GM11168 (cell line): Measurements from ENCODE around the gene JARID2.

Experiments used
- in situ Hi-C: fragments of 300-500 bp; cut with MboI; formaldehyde crosslinking; loops from one replicate; pipeline ENCODE4 v1.12.0; 2022; ENCODE audit warnings: low sequenced_read_pairs; ENCODE audit not compliant: unreplicated experiment

Gene JARID2

DNA sequence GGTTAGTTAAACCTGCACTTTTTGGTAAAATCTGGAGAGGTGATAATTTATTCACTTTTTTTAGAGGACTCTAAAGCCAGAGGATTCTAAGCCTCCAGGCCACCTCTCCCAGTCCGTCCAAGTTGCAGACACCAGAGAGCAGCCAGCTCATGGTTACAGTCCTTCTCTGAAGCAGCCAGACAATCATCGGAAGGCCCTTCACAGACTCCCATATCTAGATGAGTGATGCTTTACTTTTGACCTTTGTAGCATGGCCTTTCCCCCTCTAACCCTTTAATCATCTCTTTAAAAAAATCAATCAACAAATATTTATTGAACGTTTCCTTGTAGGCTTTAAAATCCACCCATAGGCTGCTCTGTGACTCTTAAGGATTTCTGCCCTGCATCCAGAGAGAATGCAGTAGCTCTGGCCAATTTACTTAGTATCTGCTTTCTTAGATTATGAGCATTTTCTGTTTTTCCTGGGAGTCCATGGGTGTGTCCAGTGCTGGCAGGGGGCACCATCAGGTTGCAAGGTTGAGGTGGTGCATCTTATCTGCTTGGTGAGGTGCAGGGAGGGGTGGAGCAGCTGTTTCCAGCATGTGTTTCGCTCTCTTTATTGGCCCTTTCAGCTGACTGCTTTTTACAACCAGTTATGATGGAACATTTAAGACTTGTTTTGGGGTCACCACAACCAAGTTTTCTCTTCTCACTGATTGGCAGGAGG is 58.6 kb downstream of the JARID2 start:
- in situ Hi-C loops: no loop called here

GRCh38 chr6:15305496-15305895 is 59.6 kb downstream of the JARID2 start:
- in situ Hi-C loops: no loop called here

DNA sequence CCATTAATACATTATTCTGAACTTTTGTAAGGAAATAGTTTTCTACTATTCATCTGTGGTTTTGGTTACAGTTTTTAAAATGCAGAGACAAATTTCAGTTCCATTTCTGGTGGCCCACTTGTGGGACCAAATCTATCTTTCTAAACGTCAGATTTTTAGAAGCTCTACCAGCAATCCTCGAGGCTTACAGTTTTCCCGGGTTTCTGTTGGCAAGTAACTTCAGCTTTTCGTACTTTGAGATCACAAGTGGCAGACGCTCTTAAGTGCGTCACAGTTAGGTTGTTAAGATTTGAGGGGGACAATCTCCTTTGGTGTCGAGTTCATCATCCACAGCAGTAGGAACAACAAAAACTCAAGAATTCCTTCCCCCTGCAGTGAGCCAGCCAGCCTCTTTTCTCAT is 60.0 kb downstream of the JARID2 start:
- in situ Hi-C loops: no loop called here

GRCh38 chr6:15308435-15309213 is 62.8 kb downstream of the JARID2 start:
- in situ Hi-C loops: no loop called here

GRCh38 chr6:15309611-15310283 is 63.9 kb downstream of the JARID2 start:
- in situ Hi-C loops: no loop called here

DNA sequence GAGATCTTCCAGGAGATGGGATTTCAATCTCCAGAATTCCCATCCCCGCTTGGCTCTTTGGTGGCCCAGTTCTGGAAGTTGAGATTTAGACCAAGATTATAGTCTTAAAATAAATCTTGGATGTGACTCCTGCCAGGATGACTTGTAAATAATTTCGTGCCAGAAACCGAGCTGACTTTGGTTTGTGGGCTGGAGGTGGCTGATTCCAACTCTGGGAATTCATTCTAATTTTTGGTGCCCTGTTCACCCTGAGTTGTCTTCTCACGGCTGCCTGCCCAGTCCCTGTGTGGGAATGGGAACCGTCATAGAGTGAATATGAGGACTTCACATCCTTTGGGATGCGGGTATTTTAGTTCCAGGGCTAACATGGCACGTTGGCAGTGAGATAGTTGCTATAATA is 64.8 kb downstream of the JARID2 start:
- in situ Hi-C loops: no loop called here

GRCh38 chr6:15312500-15312899 is 66.6 kb downstream of the JARID2 start:
- in situ Hi-C loops: no loop called here

DNA sequence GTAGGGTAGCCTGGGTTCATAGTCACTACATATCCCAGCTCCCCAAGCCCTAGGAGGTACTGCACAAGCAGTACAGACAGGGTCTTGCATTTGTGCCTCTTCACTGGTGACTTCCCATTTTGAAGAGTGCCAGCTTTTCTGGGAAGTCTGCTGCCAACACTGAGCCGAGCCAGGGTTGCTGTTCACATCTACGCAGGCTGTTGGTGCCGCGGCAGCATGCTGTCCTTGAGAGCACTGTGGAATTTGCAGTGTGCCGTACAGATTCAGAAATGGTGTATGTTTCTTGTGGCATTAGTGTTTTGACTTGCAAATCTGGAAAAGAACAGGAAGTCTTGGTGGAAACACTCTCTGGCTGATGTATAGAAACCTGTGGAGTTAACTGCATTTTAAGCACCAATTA is 67.5 kb downstream of the JARID2 start:
- in situ Hi-C loops: no loop called here

DNA sequence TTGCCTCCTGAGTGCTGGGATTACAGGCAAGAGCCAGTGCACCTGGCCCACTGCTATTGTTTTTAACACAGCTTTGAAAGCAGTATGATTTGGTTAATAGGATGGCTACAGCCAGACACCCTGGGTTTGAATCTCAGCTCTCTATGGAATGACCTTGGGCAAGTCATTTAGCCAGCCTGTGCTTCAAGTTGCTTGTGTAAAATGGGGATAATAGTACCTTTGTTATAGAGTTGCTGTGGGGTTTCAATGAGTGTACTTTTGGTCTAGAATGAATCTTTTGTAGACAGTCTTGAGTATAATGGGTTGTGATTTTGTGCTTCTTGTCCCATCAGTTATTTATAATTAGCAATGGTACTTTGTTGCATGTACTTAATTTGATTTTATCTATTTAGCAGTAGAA is 70.9 kb downstream of the JARID2 start:
- in situ Hi-C loops: no loop called here

DNA sequence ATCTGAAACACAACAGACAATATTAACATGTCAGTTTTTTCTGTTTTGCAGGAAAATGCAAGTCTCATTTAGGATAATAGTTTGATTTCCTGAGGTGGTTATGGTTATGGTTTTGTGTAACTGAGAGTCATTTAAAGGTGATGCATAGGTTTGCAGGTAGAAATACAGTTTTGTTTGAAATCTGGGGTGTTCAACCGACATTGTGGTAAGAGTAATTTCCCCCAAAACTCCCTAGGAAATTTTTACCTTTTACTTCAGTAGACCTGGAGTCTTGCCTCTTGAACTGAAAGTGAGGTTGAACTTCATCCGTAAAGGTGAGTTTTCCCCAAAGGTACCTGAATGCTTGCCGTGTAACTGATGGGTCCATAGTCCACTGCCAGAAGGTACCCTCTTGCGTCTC is 71.4 kb downstream of the JARID2 start:
- in situ Hi-C loops: no loop called here

GRCh38 chr6:15317934-15318902 is 72.3 kb downstream of the JARID2 start:
- in situ Hi-C loops: no loop called here

DNA sequence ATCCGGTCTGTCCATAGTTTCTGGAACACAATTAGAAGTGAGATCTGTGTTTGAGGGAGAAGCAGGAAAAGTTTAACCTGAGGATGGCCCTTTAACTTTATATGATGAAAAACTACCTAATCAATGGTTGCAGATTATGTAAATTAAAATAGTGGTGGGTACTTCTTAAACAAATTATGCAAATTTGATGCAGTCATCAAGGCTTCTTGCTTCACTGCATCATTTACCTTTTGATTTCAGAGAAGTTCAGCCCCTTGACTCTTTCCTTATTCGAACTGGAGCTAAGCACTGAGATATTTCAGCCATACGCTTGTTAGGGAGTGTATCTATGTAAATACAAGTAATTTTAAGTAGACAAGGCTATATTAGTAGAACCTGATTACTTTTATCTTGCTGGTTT is 73.8 kb downstream of the JARID2 start:
- in situ Hi-C loops: loop anchor here (10.0 kb wide), 1 partner anchor 135 kb away; no protein-coding TSS in a partner anchor

DNA sequence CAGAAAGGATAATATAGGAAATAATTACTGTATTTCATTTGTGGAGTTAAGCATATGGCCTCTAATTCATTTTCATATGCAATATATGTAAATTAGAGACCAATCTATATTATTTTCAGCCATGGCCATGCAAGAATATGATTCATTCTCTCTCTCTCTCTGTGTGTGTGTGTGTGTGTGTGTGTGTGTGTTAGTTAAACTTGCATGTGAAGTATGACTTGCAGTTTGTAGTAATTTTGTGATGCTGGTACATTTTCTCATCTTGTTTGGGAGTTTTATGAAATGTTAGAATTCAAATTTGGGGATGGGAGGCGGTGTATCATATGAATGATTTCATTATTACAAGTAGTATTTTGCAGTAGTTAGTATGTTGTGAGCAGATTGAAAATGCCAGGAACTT is 74.8 kb downstream of the JARID2 start:
- in situ Hi-C loops: loop anchor here (10.0 kb wide), 1 partner anchor 134 kb away; no protein-coding TSS in a partner anchor

DNA sequence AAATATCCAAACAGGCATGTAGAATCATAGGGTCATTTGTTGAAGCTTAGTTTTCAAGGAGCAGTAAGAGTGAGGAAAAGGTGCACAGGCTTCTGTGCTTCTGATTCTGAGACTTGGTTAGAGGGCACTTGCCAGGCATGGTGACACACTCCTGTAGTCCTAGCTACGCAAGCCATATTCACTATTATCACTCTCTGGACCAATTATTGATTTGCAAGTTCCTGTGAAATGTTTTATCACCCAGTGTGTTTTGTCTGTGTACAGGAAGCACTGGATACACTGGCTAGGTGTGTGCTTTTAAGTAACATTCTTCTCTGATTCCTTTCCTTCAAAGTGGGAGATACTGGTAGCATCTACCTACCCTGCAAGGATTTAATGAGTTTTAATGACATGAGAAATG is 76.3 kb downstream of the JARID2 start:
- in situ Hi-C loops: loop anchor here (10.0 kb wide), 1 partner anchor 133 kb away; no protein-coding TSS in a partner anchor

DNA sequence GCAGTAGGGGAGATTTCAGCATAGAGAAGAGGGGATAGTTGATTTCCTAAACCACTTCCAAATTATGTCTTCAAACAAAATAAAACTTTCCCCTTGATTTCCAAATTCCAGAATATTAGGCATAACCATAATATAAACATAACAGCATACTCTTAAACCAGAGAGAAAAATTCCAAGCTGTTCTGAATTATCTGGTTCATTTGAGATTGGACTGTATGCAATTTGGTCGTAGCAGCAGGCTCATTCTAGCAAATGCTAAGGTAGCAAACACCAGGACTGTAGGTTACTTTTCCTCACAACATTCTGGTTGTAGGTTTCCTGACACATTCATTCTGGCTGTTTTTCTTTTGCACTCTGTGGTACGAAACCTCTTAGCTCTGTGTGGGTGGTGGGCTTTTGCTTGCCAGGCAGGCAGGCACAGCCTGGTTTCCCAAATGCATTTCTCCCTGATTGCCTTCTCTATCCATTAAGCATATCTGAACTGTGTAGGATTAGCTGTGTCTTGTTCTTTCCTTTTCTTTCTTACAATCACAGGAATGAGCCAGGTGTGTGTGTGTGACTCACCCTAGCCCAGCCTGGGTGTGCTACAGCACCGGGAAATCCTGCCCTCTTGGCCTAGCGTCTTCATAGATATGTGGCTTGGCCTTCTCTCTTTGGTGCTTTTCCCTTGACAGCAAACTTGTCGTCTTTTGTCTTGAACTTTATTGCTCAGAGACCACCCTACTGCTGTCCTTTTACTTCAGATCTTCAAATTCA is 77.1 kb downstream of the JARID2 start:
- in situ Hi-C loops: loop anchor here (10.0 kb wide), 1 partner anchor 132 kb away; no protein-coding TSS in a partner anchor

- in situ Hi-C loops: loop anchor here (10.0 kb wide), 1 partner anchor 131 kb away; no protein-coding TSS in a partner anchor
Observed at GRCh38 chr6:15323611-15324010, 77.7 kb downstream of the JARID2 start.

DNA sequence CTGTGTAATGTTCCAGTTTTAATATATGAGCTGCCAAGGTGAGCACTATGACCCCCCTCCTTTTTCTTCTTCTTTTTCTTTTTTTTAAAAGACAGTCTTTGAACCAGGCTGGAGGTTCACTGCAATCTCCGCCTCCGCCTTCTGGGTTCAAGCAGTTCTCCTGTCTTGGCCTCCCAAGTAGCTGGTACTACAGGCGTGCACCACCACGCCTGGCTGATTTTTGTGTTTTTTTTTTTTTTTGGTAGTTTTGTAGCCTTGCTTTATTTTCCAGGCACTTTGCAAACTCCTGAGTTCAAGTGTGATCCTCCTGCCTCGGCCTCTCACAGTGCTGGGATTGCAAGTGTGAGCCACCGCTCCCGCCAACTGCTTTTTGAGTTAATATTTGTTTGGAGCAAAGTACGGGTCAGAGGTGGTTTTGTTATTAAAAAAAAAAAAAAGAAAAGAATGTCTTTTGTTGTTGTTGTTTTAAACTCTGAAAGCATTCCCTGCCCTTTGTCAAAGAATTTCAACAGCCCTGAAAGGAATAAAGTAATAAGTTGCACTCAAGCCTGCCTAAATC is 78.6 kb downstream of the JARID2 start:
- in situ Hi-C loops: loop anchor here (10.0 kb wide), 1 partner anchor 130 kb away; no protein-coding TSS in a partner anchor

- in situ Hi-C loops: loop anchor here (10.0 kb wide), 1 partner anchor 129 kb away; no protein-coding TSS in a partner anchor
Observed at GRCh38 chr6:15325540-15325955, 79.7 kb downstream of the JARID2 start.
